A673 (cell line): ENCODE measurements around the gene TRERF1. TPM values are rescaled to one million over a fixed set of nuclear protein-coding genes. Genes with fewer than 3 reads are reported as not detected.
"Not testable (repeated sequence)": the region's sequence is repeated elsewhere in the genome, so short reads cannot be mapped to it uniquely, and the experiment has no call there.

Experiments used
- BruUV-seq: library from RNA; stranded (reverse); fragments of 400-500 nt; replicated peaks from 2 replicates; lab custom pipeline; 2021; lab: Mats Ljungman, UMichigan
- CTCF ChIA-PET: fragments of 300-600 bp; sonication (Branson Sonifier 250); formaldehyde crosslinking; loops from one replicate; lab custom pipeline; 2022; ENCODE audit warnings: antibody characterized with exemption; lab: Charles Lee
- POLR2A ChIA-PET: fragments of 300-600 bp; sonication (Branson Sonifier 250); formaldehyde crosslinking; loops from one replicate; lab custom pipeline; 2022; ENCODE audit warnings: antibody characterized with exemption; ENCODE audit not compliant: low non-redundant PET; lab: Charles Lee
- DNase-seq: peaks from one replicate; pipeline ENCODE4 v3.0.0-alpha.2; 2015; ENCODE audit warnings: low spot score
- H3K27ac ChIP-seq: fragments of 200-600 bp; sonication (generic); 2 replicates; pipeline ENCODE4 v1.5.1; 2016; ENCODE audit warnings: mixed run types, low read depth, mild to moderate bottlenecking, mixed read lengths, antibody characterized with exemption, low read length; ENCODE audit not compliant: poor library complexity, severe bottlenecking
- H3K27me3 ChIP-seq: fragments of 200-600 bp; sonication (generic); replicated peaks from 2 replicates; pipeline ENCODE4 v1.6.1; 2017; ENCODE audit warnings: mixed run types, low read depth, mild to moderate bottlenecking, mixed read lengths, antibody characterized with exemption, low read length; ENCODE audit not compliant: insufficient read depth, poor library complexity
- H3K36me3 ChIP-seq: fragments of 200-600 bp; sonication (generic); 2 replicates; pipeline ENCODE4 v1.6.1; 2016; ENCODE audit warnings: mixed run types, mild to moderate bottlenecking, mixed read lengths, antibody characterized with exemption, low read length; ENCODE audit not compliant: insufficient read depth, poor library complexity, severe bottlenecking
- H3K4me1 ChIP-seq: fragments of 200-600 bp; sonication (generic); 2 replicates; pipeline ENCODE4 v1.6.1; 2017; ENCODE audit warnings: mixed run types, mild to moderate bottlenecking, mixed read lengths, antibody characterized with exemption, low read length; ENCODE audit not compliant: insufficient read depth, poor library complexity, severe bottlenecking
- H3K4me3 ChIP-seq: fragments of 200-600 bp; sonication (generic); 2 replicates; pipeline ENCODE4 v1.5.1; 2016; ENCODE audit warnings: low read depth, mixed run types, mild to moderate bottlenecking, mixed read lengths, low read length; ENCODE audit not compliant: poor library complexity, severe bottlenecking
- H3K9me3 ChIP-seq: fragments of 200-600 bp; sonication (generic); 2 replicates; pipeline ENCODE4 v1.6.1; 2016; ENCODE audit warnings: mixed run types, low read depth, mild to moderate bottlenecking, mixed read lengths, antibody characterized with exemption, low read length; ENCODE audit not compliant: poor library complexity, severe bottlenecking
- CTCF ChIP-seq: fragments of 300-800, 200-600 bp; sonication (generic); conservative IDR thresholded peaks from 2 replicates; pipeline ENCODE4 v1.5.1; 2017; ENCODE audit warnings: low read depth, mild to moderate bottlenecking, antibody characterized with exemption, low read length, moderate library complexity, mixed read lengths
- EZH2 ChIP-seq: fragments of 200-600 bp; sonication (generic); IDR thresholded peaks from 2 replicates; pipeline ENCODE4 v1.6.1; 2017; ENCODE audit warnings: borderline replicate concordance, low read depth, mild to moderate bottlenecking, mixed read lengths, antibody characterized with exemption, low read length; ENCODE audit not compliant: poor library complexity, severe bottlenecking
- intact Hi-C: fragments of 100-400 bp; cut with micrococcal nuclease; formaldehyde crosslinking; loops from one replicate; pipeline ENCODE4 v1.10.0; 2022; ENCODE audit not compliant: unreplicated experiment
- total RNA-seq: library from RNA; stranded (reverse); gene quantifications from 2 replicates; pipeline ENCODE4 v1.2.3, GENCODE V29; 2021

TRERF1 gene
- total RNA-seq, 1 experiment from 2014 or later = 9.5 TPM

GRCh38 chr6:42212442-42212841 lies 239.3 kb downstream of the TRERF1 start:
- H3K27me3 ChIP-seq = no peaks in the 10 kb centered on the region
- no peak overlapping the region for H3K27ac ChIP-seq
- no peaks in the 10 kb centered on the region for H3K9me3 ChIP-seq
- no peak for TF ChIP-seq CTCF
- TF ChIP-seq EZH2 = no peak
- H3K36me3 ChIP-seq = peaks cover 63% of the 10 kb centered on the region
- intact Hi-C loops = loop anchor here (10.0 kb wide), 1 partner anchor 512 kb away; the partner anchor contains the start of gene PRPH2
- H3K4me1 ChIP-seq = peaks cover 9% of the 10 kb centered on the region
- no TSS peak for BruUV-seq
- ChIA-PET CTCF (no interaction called here), POLR2A (no interaction called here)
- no peak for DNase-seq
- H3K4me3 ChIP-seq = no peak overlapping the region

DNA sequence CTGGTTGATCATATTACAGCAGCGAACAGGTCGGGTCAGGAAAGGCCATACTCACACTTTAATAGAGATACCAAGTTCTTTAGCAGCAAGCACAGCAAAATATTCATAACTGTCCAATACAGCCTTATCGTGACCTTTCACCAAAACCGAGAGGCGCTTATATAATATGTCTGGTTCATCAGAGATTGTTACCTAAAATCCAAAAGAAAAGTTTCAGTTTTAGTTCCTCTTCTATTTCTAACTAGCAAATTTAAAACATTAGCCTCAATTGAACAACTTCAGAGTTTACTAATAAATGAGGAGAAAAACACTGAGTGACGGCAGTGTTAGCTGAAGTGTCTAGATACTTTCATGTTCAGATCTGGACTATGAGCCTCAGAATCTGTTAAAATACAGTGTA lies 240.0 kb downstream of the TRERF1 start:
- no peak overlapping the region for H3K27ac ChIP-seq
- no TSS peak for BruUV-seq
- intact Hi-C loops = loop anchor here (10.0 kb wide), 1 partner anchor 513 kb away; the partner anchor contains the start of gene PRPH2
- DNase-seq = no peak
- POLR2A ChIA-PET = no interaction called here
- H3K36me3 ChIP-seq = peaks cover 63% of the 10 kb centered on the region
- peaks cover 4% of the 10 kb centered on the region for H3K4me1 ChIP-seq
- H3K27me3 ChIP-seq = no peaks in the 10 kb centered on the region
- no peak for TF ChIP-seq EZH2
- no peak for TF ChIP-seq CTCF
- H3K9me3 ChIP-seq = no peaks in the 10 kb centered on the region
- H3K4me3 ChIP-seq = no peak overlapping the region
- CTCF ChIA-PET = no interaction called here

DNA sequence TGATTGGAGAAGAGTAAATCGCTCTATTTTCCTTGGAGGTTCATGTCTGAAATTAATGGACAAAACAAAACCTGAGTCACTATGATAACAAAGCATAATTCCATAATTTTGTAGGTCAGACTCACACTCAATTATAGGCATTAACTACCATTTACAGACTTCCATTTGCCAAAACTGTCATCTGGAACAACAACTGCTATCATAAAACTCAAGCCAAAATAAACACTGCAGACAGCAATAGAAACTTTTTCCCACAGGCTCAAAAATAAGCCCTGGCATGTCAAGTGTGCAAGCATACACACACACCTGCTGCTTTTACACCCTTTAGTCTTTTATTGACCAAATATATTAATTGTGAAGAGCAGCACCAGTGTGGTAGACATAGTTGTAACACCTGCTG lies 241.2 kb downstream of the TRERF1 start:
- Histone ChIP-seq H3K4me3 (no peak overlapping the region), H3K36me3 (peaks cover 68% of the 10 kb centered on the region), H3K4me1 (no peaks in the 10 kb centered on the region), H3K27ac (no peak overlapping the region), H3K27me3 (no peaks in the 10 kb centered on the region), H3K9me3 (no peaks in the 10 kb centered on the region)
- no peak for DNase-seq
- BruUV-seq = no TSS peak
- ChIA-PET CTCF (no interaction called here), POLR2A (no interaction called here)
- intact Hi-C loops = loop anchor here (10.0 kb wide), 1 partner anchor 514 kb away; the partner anchor contains the start of gene PRPH2
- TF ChIP-seq CTCF = no peak

GRCh38 chr6:42207559-42207958 lies 244.2 kb downstream of the TRERF1 start:
- H3K9me3 ChIP-seq, CTCF ChIA-PET, DNase-seq, intact Hi-C loops, H3K27me3 ChIP-seq, POLR2A ChIA-PET, H3K4me1 ChIP-seq, H3K27ac ChIP-seq, H3K4me3 ChIP-seq: not testable (repeated sequence)
- H3K36me3 ChIP-seq = peaks cover 53% of the 10 kb centered on the region
- TSS peak; percentile 42 for BruUV-seq
